Neural progenitor cell (in vitro differentiated cells): Measurements from ENCODE around the gene PMEL.

Source experiments
- CTCF ChIP-seq: fragments of 200-600 bp; sonication (generic); IDR thresholded peaks from 2 replicates; pipeline ENCODE4 v1.5.1; 2017; ENCODE audit warnings: antibody characterized with exemption, mild to moderate bottlenecking
- EZH2 ChIP-seq: fragments of 200-600 bp; sonication (generic); IDR thresholded peaks from 2 replicates; pipeline ENCODE4 v1.6.1; 2017; ENCODE audit warnings: antibody characterized with exemption, mild to moderate bottlenecking, moderate library complexity
- EZH2phosphoT487 ChIP-seq: fragments of 200-600 bp; sonication (generic); IDR thresholded peaks from 2 replicates; pipeline ENCODE4 v1.6.1; 2017; ENCODE audit warnings: antibody characterized with exemption

GRCh38 chr12:55969356-55969755 is 3.5 kb upstream of the PMEL start:
- TF ChIP-seq CTCF, result no peak
- no peak for TF ChIP-seq EZH2
- no peak for TF ChIP-seq EZH2phosphoT487
